ENCODE measurements around the gene HRCT1.

Gene HRCT1

GRCh38 chr9:35899021-35899420 is 7.0 kb upstream of the HRCT1 start:
- no peaks in the 10 kb centered on the region for H3K36me3 ChIP-seq (ENCODE audit: control insufficient read depth, insufficient read depth, low read length)
- no peak overlapping the region for H3K4me3 ChIP-seq (ENCODE audit: low read length)
- H3K9ac ChIP-seq (ENCODE audit: low read length): no peak overlapping the region
- H3K27me3 ChIP-seq (ENCODE audit: control insufficient read depth, insufficient read depth, low read length): no peaks in the 10 kb centered on the region
- no peak overlapping the region for H3K27ac ChIP-seq (ENCODE audit: low read depth, low read length)
- no peaks in the 10 kb centered on the region for H3K4me1 ChIP-seq (ENCODE audit: control insufficient read depth, insufficient read depth, low read length)

GRCh38 chr9:35903049-35903448 is 3.0 kb upstream of the HRCT1 start:
- no peaks in the 10 kb centered on the region for H3K27me3 ChIP-seq (ENCODE audit: control insufficient read depth, insufficient read depth, low read length)
- no peaks in the 10 kb centered on the region for H3K36me3 ChIP-seq (ENCODE audit: control insufficient read depth, insufficient read depth, low read length)
- H3K4me3 ChIP-seq (ENCODE audit: low read length): no peak overlapping the region
- no peak overlapping the region for H3K9ac ChIP-seq (ENCODE audit: low read length)
- H3K27ac ChIP-seq (ENCODE audit: low read depth, low read length): no peak overlapping the region
- H3K4me1 ChIP-seq (ENCODE audit: control insufficient read depth, insufficient read depth, low read length): peaks cover 30% of the 10 kb centered on the region

GRCh38 chr9:35904338-35904737 is 1.7 kb upstream of the HRCT1 start:
- H3K9ac ChIP-seq (ENCODE audit: low read length): no peak overlapping the region
- H3K27me3 ChIP-seq (ENCODE audit: control insufficient read depth, insufficient read depth, low read length): no peaks in the 10 kb centered on the region
- H3K4me1 ChIP-seq (ENCODE audit: control insufficient read depth, insufficient read depth, low read length): peaks cover 42% of the 10 kb centered on the region
- H3K27ac ChIP-seq (ENCODE audit: low read depth, low read length): no peak overlapping the region
- no peak overlapping the region for H3K4me3 ChIP-seq (ENCODE audit: low read length)
- H3K36me3 ChIP-seq (ENCODE audit: control insufficient read depth, insufficient read depth, low read length): no peaks in the 10 kb centered on the region

GRCh38 chr9:35905051-35905781 is 786 bp upstream of the HRCT1 start:
- H3K9ac ChIP-seq (ENCODE audit: low read length): no peak overlapping the region

GRCh38 chr9:35906923-35907699 is 1.1 kb downstream of the HRCT1 start:
- H3K9ac ChIP-seq (ENCODE audit: low read length): no peak overlapping the region
- H3K27me3 ChIP-seq (ENCODE audit: control insufficient read depth, insufficient read depth, low read length): no peaks in the 10 kb centered on the region
- peak overlapping the region; percentile 43 for H3K4me3 ChIP-seq (ENCODE audit: low read length)
- H3K27ac ChIP-seq (ENCODE audit: low read depth, low read length): peak overlapping the region; percentile 92
- H3K36me3 ChIP-seq (ENCODE audit: control insufficient read depth, insufficient read depth, low read length): no peaks in the 10 kb centered on the region
- peaks cover 42% of the 10 kb centered on the region for H3K4me1 ChIP-seq (ENCODE audit: control insufficient read depth, insufficient read depth, low read length)

More at GRCh38 chr9:35905051-35905781, 786 bp upstream of the HRCT1 start:
- Histone ChIP-seq H3K4me3 (ENCODE audit: low read length) (peak overlapping the region; percentile 38), H3K4me1 (ENCODE audit: control insufficient read depth, insufficient read depth, low read length) (peaks cover 42% of the 10 kb centered on the region), H3K36me3 (ENCODE audit: control insufficient read depth, insufficient read depth, low read length) (no peaks in the 10 kb centered on the region), H3K27ac (ENCODE audit: low read depth, low read length) (peak overlapping the region; percentile 92), H3K27me3 (ENCODE audit: control insufficient read depth, insufficient read depth, low read length) (no peaks in the 10 kb centered on the region)

GRCh38 chr9:35907711-35908503 is 1.9 kb downstream of the HRCT1 start:
- H3K36me3 ChIP-seq (ENCODE audit: control insufficient read depth, insufficient read depth, low read length): no peaks in the 10 kb centered on the region
- peak overlapping the region; percentile 92 for H3K27ac ChIP-seq (ENCODE audit: low read depth, low read length)
- no peak overlapping the region for H3K9ac ChIP-seq (ENCODE audit: low read length)
- no peaks in the 10 kb centered on the region for H3K27me3 ChIP-seq (ENCODE audit: control insufficient read depth, insufficient read depth, low read length)
- peak overlapping the region; percentile 17 for H3K4me3 ChIP-seq (ENCODE audit: low read length)
- peaks cover 42% of the 10 kb centered on the region for H3K4me1 ChIP-seq (ENCODE audit: control insufficient read depth, insufficient read depth, low read length)

GRCh38 chr9:35908504-35909125 is 2.6 kb downstream of the HRCT1 start:
- Histone ChIP-seq H3K4me1 (ENCODE audit: control insufficient read depth, insufficient read depth, low read length) (peaks cover 42% of the 10 kb centered on the region), H3K27me3 (ENCODE audit: control insufficient read depth, insufficient read depth, low read length) (no peaks in the 10 kb centered on the region), H3K27ac (ENCODE audit: low read depth, low read length) (peak overlapping the region; percentile 92), H3K9ac (ENCODE audit: low read length) (no peak overlapping the region), H3K4me3 (ENCODE audit: low read length) (peak overlapping the region; percentile 4), H3K36me3 (ENCODE audit: control insufficient read depth, insufficient read depth, low read length) (no peaks in the 10 kb centered on the region)

- H3K36me3 ChIP-seq (ENCODE audit: control insufficient read depth, insufficient read depth, low read length): no peaks in the 10 kb centered on the region
- peaks cover 42% of the 10 kb centered on the region for H3K4me1 ChIP-seq (ENCODE audit: control insufficient read depth, insufficient read depth, low read length)
- peak within 1 kb of the TSS; percentile 4 for H3K4me3 ChIP-seq (ENCODE audit: low read length)
- H3K9ac ChIP-seq (ENCODE audit: low read length): no peak within 1 kb of the TSS
- H3K27ac ChIP-seq (ENCODE audit: low read depth, low read length): peak within 1 kb of the TSS; percentile 92
- H3K27me3 ChIP-seq (ENCODE audit: control insufficient read depth, insufficient read depth, low read length): no peaks in the 10 kb centered on the region
Measured at GRCh38 chr9:35909274-35909673, 3.3 kb downstream of the HRCT1 start, which contains the start of gene SPAAR. TSS of gene SPAAR (plus strand) at chr9:35909490. CDS start at chr9:35910464, 974 bp downstream.

GRCh38 chr9:35909687-35910612 is 3.9 kb downstream of the HRCT1 start:
- no peaks in the 10 kb centered on the region for H3K36me3 ChIP-seq (ENCODE audit: control insufficient read depth, insufficient read depth, low read length)
- peak overlapping the region; percentile 92 for H3K27ac ChIP-seq (ENCODE audit: low read depth, low read length)
- peaks cover 42% of the 10 kb centered on the region for H3K4me1 ChIP-seq (ENCODE audit: control insufficient read depth, insufficient read depth, low read length)
- H3K9ac ChIP-seq (ENCODE audit: low read length): no peak overlapping the region
- H3K4me3 ChIP-seq (ENCODE audit: low read length): no peak overlapping the region
- H3K27me3 ChIP-seq (ENCODE audit: control insufficient read depth, insufficient read depth, low read length): no peaks in the 10 kb centered on the region

- Histone ChIP-seq H3K4me1 (ENCODE audit: control insufficient read depth, insufficient read depth, low read length) (peaks cover 34% of the 10 kb centered on the region), H3K36me3 (ENCODE audit: control insufficient read depth, insufficient read depth, low read length) (no peaks in the 10 kb centered on the region)
Measured at GRCh38 chr9:35910613-35911359, 4.8 kb downstream of the HRCT1 start.

GRCh38 chr9:35911690-35912089 is 5.7 kb downstream of the HRCT1 start:
- H3K27me3 ChIP-seq (ENCODE audit: control insufficient read depth, insufficient read depth, low read length): no peaks in the 10 kb centered on the region
- H3K36me3 ChIP-seq (ENCODE audit: control insufficient read depth, insufficient read depth, low read length): no peaks in the 10 kb centered on the region
- no peak overlapping the region for H3K4me3 ChIP-seq (ENCODE audit: low read length)
- no peak overlapping the region for H3K27ac ChIP-seq (ENCODE audit: low read depth, low read length)
- H3K9ac ChIP-seq (ENCODE audit: low read length): no peak overlapping the region
- H3K4me1 ChIP-seq (ENCODE audit: control insufficient read depth, insufficient read depth, low read length): peaks cover 26% of the 10 kb centered on the region

More at GRCh38 chr9:35910613-35911359, 4.8 kb downstream of the HRCT1 start:
- Histone ChIP-seq H3K27me3 (ENCODE audit: control insufficient read depth, insufficient read depth, low read length) (no peaks in the 10 kb centered on the region), H3K4me3 (ENCODE audit: low read length) (no peak overlapping the region), H3K27ac (ENCODE audit: low read depth, low read length) (no peak overlapping the region), H3K9ac (ENCODE audit: low read length) (no peak overlapping the region)
